Activated effector memory CD4-positive, alpha-beta T cell treated with anti-CD3 and anti-CD28 coated beads, Interleukin-2, amount 50 U/mL, for 16 hours (primary cell): ENCODE measurements around the gene CFL1.

ENCODE experiments used
- DNase-seq: peaks from one replicate; pipeline ENCODE4 v3.0.0-alpha.2; 2020

Gene CFL1

GRCh38 chr11:65887723-65888162 lies 29.8 kb upstream of the CFL1 start:
- DNase-seq = no peak

GRCh38 chr11:65886826-65887722 lies 29.1 kb upstream of the CFL1 start:
- no peak for DNase-seq

- DNase-seq = no peak
Observed at GRCh38 chr11:65885808-65886536, 28.0 kb upstream of the CFL1 start.

GRCh38 chr11:65885231-65885630 lies 27.3 kb upstream of the CFL1 start:
- no peak for DNase-seq

- DNase-seq = peak; percentile 94
Observed at GRCh38 chr11:65884716-65885092, 26.7 kb upstream of the CFL1 start.

- DNase-seq = no peak
Observed at GRCh38 chr11:65883786-65884715, 26.1 kb upstream of the CFL1 start.

GRCh38 chr11:65883058-65883761 lies 25.2 kb upstream of the CFL1 start:
- DNase-seq = no peak

GRCh38 chr11:65882120-65883057 lies 24.4 kb upstream of the CFL1 start:
- no peak for DNase-seq

GRCh38 chr11:65880844-65881421 lies 23.0 kb upstream of the CFL1 start:
- DNase-seq = no peak

- no peak for DNase-seq
Observed at GRCh38 chr11:65880027-65880426, 22.0 kb upstream of the CFL1 start.

GRCh38 chr11:65879617-65880016 lies 21.6 kb upstream of the CFL1 start, which contains the start of gene CTSW:
Gene CTSW, plus strand, starts transcription at chr11:65879837. Its CDS starts 18 bp downstream, at chr11:65879855.
- peak; percentile 77 for DNase-seq

- DNase-seq = peak; percentile 98
Observed at GRCh38 chr11:65873318-65874156, 15.6 kb upstream of the CFL1 start.

- no peak for DNase-seq
Observed at GRCh38 chr11:65872586-65873317, 14.8 kb upstream of the CFL1 start, which contains the start of gene EFEMP2. Gene EFEMP2, minus strand, starts transcription at chr11:65872800. Its CDS starts 446 bp downstream, at chr11:65872354.

- no peak for DNase-seq
Observed at GRCh38 chr11:65871811-65872548, 14.0 kb upstream of the CFL1 start.

- DNase-seq = no peak
Observed at GRCh38 chr11:65870706-65871681, 13.0 kb upstream of the CFL1 start.

- DNase-seq = no peak
Observed at GRCh38 chr11:65870307-65870658, 12.3 kb upstream of the CFL1 start.
